ENCODE data around the gene USP48.

Gene USP48

DNA sequence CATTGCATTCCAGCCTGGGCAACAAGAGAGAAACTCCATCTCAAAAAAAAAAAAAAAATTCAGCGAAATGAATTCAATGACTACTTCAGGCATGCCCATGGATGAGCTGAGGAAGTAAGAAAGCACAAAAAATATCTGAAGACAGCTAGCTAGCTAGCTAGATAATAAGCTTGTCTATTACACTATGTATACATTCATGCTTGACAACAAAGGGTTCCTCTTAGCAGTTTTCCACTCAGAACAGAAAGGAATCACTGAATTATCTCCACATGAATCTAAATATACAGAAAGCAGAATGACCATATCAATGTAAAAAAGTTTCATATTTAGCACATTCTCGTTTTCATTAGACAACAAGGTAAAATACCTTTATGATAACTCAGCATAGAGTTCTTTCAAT, 32.1 kb downstream of the USP48 start:
- no peak for DNase-seq

DNA sequence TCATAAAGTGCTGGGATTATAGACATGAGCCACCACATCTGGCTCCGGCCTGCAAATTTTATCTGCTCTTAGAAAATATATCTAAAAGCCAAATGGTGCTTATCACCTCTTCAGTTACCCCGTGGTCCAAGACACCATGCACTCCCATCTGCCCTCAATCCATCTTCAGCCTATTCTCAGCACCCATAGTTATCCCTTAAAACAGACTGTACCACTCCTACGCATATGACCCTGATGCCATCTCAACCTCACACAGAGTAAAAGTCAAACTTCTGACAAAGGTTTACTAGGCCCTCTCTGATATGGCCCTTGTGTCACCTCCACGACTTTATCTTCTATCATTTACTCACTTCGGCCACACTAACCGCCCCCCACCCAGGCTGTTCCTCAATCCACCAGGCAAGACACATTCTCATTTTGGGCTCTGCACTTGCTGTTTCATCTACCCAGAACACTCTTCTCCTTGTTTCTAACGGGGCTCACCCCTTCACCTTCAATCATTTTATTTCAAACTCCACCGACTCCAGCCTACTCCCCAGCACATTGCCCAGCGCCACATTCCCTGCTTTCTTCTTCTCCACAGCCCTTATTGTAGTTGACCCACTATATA, 33.0 kb downstream of the USP48 start:
- no peak for DNase-seq

DNA sequence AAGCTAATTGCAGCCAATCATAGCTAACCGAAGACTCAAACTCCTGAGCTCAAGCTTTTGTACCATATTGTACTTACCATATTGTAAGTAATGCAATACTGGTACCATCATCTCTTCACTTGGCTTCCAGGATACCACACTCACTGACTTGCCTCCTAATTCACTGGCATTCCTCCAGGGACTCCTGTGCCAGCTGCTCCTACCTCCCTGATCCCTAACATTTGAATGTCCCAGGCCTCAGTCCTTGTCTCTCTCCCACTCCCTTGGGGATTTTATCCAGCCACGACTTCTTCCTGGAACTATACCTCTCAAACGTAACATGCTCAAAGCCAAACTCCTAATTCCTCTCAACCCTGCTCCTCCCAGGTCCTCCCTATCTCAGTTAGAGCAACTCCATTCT, 33.8 kb downstream of the USP48 start:
- DNase-seq = no peak

DNA sequence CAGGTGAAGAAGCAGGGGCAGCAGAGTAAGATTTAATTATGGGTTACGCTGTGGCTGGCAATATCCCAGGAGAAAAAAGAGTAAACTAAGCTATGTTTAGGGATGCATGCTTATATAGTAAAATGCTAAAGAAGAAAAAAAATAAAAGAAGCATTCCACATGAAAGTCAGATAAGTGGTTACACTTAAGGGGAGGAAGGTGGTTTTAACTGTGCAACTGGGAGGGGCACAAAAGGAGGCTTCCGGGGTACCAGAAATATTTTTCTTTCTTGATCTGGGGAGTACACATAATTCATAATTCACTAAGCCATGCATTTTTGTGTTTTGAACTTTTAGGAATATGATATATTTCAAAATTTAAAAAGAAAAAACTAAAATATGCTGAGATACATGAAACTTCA, 39.5 kb downstream of the USP48 start:
- DNase-seq = no peak

DNA sequence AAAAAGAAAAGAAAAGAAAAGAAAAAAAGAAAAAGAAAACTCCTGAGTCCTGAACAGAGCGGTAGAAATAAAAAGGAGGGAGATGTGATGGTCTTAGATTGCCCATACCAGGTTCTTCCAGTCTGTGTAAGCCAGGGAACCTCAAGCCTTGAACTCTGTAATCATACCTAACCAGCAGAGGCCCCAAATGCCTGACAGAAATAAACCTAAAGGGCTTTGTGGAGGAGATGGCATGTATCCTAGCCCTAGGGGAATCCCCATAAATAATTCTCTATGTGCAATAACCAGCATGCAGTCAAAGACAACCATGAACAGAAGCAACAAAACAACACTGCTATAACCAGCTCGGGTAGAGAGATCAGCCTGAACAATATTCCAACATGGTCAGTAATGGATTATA, 40.4 kb downstream of the USP48 start:
- DNase-seq = no peak

DNA sequence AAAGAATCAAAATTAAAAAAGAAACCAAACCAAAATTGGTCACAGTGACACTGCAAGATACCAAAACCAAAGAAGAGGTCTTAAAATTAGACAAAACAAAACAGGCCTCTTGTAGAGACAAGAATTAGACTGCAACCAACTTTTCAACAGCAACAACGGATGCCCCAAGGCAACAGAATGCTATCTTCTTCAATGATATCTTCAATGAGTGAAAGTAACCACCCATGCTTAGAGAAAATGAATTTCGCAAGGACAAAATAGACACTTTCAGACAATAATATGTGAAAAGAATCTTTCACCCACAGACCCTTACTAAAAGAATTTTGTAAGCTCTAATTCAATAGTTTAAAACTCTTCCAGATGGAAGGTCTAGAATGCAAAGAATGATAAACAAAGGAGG, 41.7 kb downstream of the USP48 start:
- no peak for DNase-seq

DNA sequence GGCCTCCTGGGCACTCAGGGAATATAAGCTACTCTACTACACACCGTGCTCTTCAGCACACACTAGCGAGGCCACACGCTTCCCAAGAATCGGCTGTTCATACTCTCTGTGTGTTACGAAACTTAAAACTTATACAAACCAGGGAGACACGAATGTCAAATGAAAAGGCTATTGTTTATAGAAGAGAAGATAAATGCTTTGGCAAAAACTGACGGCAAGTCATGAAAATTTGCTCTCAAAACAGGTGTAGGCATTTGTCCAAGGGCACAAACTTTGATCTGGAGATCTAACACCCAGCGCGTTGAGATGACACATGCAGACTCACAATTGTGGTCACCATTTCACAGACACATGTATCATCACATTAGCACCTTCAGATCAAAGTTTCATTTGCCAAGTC, 46.1 kb downstream of the USP48 start:
- DNase-seq = no peak

DNA sequence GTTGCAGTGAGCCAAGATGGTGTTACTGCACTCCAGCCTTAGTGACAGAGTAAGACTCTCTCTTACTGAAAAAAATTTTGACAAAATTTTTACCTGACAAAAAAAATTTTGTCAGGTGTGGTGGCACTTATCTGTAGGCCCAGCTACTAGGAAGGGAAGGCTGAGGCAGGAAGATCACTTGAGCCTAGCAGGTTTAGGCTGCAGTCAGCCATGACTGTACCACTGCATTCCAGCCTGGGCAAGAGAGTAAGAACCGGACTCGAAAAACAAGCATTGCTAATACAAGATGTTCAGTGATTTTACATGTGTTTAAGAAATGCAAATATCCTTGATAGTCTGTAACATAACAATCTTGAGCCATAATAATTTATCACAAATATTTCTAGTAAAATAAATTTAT, 46.9 kb downstream of the USP48 start:
- no peak for DNase-seq

DNA sequence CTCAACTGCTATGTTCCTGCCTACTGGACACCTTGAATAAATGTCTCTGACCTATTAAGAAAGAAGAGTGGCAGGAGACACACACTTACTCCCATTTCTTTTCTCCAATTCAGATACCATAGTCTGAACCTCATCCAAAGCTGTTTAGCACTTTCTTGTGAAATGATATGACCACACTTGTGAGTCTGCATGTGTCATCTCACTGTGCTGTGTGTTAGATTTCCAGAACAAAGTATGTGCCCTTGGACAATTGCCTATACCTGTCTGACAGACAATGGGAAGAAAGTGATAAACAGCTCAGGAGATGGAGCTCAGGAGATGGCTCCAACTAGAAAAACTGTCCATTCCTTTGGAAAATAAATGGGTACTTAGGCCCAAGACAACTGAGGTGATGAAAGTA, 48.4 kb downstream of the USP48 start:
- no peak for DNase-seq

DNA sequence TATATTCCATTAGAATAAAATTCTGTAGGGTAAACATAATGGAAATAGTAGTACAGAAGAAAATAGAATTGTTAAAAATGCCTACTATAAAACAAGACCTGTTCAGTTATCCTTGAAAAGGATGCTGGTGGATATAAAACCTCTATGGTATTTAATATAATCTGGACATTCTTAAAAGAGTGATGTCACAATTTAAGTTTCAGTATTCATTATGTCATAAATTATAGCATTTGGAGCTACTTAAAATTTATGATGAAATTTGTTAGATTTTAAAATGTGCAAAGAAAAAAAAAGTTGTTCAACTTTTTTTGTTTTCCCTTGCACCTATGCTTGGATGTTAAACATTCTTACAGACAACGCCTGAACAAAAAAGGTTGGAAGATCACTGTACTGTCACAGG, 50.3 kb downstream of the USP48 start:
- no peak for DNase-seq

DNA sequence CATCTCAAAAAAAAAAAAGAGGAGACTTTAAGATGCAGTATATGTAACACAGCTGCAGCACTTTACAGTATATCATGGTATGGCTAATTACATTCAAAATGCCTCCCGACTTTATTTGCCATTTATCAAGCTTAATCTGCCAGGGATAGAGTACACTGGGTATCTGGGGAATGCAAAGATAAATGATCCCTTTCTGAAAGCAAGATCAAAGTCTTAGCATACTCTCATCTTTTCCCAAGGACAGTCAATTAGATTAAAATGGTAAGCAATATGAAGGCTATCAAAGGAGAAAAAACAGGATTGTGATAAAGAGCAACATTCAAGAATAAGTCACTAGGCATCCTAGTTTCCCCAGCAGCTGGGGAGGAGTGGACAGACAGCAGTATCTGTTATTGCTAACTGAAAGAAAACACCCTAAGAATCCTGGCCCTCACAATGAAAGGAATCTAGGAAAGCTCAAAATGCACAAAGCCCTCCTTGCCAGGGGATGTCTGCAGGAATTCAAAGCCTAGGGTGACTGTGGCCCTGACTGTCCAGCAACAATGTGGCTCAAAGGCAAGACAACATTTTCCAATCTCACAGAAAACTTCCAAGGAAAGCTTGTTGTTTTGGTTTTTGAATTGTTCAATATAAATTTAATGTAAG, 57.1 kb downstream of the USP48 start:
- no peak for DNase-seq

DNA sequence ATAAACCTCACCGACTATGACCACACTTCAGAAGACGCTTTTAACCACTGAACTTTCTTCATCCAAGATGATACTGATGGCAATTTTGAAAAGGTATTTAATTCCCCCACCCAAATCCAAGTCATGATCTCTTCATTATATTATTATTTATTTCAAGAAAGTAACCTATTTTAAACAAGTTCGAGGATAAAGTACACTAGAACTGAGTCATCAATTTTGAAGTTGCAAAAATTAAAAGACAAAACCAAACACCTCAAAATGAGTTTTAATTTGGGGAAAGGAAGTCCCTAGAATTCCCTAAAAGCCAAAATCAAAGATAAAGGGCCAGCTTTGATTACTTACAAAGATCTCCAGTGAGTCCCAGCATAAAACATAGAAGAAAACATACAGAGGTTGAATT, 58.4 kb downstream of the USP48 start:
- no peak for DNase-seq

DNA sequence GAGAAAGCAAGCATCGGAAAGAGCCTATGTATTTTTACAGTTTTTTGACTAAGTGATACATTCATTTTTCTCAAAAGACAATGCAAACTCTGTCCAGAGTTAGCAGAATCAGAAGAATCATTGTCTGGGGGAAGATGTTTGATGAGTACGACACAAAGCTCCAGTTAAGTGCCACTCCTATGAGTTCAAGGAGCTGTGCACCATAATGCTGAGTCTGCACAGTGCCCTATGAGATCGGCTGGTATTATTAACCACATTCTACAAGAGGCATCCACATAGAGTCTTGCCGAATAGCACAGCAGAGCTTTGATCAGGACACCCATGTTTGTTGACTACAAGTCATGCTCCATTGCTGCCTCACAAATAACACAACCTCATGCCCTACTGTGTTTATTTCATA, 58.9 kb downstream of the USP48 start:
- DNase-seq = no peak

DNA sequence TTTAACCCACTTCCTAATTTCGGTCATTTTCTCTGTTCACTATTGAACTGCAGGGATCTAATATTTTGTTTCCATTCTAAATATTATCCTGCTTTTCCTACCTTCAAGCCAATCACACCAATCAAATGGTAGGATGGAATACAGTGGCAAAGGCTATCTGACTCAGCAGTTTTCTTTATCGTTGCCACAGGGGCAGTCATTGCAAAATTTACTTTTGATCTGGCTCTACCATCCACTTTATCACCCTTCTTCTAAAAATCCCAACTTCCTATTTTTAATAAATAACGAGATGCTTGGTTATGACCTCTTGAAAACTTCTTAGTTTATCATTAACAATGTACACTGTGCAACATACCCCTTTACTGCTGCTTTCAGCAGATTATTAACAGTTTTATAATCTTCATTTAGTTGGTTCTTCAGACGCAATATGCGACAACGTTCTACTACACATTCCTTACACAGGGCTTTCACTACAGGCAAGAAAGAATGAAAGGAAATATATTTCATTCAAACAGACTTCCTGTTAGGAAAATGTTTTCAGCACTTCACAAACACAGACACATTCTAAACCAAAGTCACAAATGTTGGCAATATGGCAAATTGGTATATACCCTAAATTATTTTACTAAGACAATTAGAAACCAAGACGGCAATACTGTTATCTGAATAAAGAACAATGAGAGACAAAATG, 61.5 kb downstream of the USP48 start:
- DNase-seq = no peak

DNA sequence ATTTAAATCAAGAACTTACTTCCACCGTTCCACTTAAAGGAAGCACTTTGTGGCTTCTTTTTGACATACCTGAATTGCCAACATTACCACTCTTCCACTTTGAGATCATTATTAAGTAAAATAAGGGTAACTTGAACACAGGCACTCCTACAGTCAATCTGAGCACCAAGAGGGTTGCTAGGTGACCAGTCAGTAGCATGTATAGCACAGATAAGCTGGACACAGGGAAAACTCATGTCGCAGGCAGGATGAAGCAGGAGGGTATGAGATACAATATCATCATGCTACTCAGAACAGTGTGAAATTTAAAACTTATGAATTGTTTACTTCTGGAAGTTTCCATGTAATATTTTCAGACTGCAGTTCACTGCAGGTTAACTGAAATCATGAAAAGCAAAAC, 66.8 kb downstream of the USP48 start:
- no peak for DNase-seq

DNA sequence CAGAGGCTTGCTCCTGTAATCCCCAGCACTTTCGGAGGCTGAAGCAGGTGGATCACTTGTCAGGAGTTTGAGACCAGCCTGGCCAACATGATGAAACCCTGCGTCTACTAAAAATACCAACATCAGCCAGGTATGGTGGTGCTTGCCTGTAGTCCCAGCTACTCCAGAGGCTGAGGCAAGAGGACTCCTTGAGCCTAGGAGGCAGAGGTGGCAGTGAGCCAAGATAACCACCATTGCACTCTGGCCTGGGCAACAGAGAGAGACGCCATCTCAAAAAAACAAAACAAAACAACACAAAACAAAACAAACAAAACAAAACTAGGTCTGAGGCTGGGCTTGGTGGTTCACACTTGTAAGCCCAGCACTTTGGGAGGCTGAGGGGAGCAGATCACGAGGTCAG, 75.1 kb downstream of the USP48 start:
- DNase-seq = peak in 1 of 58 donors; percentile 8

DNA sequence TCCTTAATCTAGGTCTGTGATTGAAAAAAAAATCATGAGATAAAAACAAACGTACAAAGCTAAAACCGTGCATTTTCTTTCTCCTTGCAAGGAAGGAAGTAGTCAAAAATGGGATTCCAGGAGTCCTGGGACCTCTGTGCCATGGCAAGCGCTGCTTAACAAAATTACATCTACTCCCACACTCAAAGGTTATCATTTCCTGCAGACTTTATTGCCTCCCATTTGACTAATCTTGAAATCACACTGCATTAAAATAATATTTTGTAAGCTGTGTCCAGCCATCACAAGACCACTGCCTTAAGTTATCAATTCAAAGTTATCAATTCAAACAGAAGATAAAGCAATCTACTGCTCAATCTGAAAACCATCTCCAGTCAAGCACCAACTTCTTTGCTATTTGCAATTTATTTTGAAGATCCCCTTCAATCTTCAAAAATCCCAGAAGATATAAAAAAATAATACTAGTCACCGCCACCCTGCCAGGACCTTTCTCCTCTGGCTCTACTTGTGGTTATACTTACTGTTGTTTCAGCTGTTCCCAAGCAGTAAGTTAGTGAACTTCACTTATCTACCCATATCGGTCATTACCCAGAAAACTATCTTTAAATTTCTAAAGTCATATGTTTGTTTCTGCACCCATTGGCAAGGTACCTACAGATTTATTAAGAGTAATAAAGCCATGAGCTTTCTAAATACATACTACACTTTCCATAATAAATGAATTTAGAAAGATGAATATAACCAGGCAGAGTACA, 75.7 kb downstream of the USP48 start:
- no peak for DNase-seq

DNA sequence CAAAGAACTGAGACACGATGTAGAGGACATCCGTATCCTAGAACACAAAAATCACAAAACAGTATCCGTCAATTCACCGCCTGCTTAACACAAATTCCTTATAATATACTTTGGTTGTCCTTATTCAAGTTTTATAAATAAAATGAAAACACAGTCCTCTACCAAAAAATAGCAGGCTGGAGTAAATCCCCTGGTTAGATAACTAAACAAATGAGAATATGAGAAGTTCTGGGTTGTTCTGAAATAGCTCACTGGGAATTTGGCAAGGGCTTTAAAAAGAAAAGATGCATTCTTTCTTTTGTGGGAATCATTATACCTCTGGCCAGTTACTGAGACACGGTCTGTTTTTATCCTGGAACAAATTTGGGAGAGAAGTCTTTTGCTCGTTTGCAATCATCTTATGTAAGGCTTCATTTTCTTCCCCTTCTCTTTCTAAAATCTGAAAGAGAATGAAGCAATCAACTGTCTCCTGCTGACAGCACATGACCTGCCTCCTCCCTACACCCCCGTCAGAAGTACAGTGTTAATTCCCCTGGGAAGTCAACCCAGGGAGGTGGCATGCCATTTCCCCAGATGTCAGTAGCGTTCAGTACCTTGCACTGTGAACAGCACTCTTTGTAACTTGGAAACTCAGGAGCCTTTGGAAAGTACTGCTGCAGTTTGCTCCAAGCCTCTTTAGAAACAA, 76.7 kb downstream of the USP48 start:
- peak in 14 of 58 donors; percentile 2 to 54 (median 14) for DNase-seq

DNA sequence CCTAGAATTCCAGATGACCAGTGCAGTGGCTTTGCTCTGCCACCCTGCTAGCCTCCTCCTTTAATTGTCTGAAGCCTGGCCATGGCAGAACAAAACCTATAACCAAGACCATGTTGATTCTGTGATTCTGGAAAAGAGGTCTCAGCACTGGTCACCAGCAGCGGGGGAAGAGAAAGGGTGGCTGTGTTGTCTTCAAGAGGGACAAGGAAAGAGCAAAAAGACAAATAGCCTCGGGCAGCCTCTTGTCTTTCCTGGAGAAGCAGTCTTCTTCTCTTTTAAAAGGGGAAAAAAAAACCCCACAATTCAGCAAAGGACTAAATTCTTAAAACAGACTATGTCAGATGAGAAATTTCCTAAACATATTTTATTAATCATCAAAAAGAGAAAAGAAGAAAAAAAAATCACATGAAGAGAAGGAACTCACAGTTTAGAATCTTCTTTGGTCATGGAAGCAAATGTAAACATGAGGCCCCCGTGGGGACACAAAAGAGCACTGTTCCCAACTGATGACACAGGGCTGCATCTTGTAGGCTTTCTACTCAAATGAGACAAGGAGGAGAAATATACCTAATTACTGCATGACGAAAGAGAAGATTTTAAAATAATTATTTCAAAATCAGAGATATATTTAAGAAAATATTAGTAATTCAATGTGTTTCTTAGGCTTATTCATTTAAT, 77.5 kb downstream of the USP48 start:
- peak in 26 of 58 donors; percentile 1 to 71 (median 19) for DNase-seq

DNA sequence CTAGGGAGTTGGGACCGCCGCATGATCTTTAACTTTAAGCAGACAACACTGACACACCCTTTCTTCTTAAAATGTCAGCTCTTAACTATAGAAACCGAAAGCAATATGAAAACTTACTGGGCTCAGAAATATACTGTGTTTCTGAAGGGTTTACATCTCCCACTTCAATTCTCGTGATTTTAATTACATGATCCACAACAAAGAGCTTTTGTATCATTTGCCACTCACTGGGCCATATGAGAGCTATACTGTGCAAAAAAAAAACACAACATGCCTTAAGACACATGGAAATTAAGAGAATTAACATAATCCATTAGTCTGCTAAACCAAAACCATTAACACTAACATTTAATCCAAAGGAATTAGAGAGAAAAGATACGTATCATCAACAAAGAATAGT, 78.8 kb downstream of the USP48 start:
- no peak for DNase-seq
